ENCODE results near the gene RAB6A. TPM values are rescaled to one million over a fixed set of nuclear protein-coding genes. Genes with fewer than 3 reads are reported as not detected.

RAB6A gene
- total and polyA plus RNA-seq, 2 donors (not counting 3 experiments of a cell fraction or from before 2014, with no cell fraction given), result 45.0 to 130 TPM

DNA sequence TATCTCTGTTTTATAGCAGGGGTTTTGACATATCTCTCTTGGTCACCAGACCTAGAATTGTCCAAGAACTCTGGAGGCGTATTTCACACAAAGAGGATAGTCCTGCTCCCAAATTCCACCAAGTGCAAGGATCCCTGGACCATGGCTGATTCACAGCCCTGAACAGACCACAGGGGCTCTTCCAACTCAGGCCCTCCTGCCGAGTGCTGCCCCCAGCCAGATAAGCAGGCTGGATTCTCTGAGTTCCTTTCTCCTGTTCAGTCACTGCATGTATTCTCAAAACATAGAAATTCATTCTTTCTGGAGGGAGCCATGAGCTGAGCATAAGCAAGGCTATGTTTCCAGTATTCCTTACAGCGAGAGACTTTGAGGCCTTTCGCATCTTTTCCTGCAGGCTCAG lies 127.9 kb downstream of the RAB6A start:
- TF ChIP-seq, protein P1, sequence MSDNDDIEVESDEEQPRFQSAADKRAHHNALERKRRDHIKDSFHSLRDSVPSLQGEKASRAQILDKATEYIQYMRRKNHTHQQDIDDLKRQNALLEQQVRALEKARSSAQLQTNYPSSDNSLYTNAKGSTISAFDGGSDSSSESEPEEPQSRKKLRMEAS (IDR thresholded peaks at IDR 0.05; ENCODE audit: insufficient read depth, insufficient read length), result no peak
- TF ChIP-seq, protein P2, sequence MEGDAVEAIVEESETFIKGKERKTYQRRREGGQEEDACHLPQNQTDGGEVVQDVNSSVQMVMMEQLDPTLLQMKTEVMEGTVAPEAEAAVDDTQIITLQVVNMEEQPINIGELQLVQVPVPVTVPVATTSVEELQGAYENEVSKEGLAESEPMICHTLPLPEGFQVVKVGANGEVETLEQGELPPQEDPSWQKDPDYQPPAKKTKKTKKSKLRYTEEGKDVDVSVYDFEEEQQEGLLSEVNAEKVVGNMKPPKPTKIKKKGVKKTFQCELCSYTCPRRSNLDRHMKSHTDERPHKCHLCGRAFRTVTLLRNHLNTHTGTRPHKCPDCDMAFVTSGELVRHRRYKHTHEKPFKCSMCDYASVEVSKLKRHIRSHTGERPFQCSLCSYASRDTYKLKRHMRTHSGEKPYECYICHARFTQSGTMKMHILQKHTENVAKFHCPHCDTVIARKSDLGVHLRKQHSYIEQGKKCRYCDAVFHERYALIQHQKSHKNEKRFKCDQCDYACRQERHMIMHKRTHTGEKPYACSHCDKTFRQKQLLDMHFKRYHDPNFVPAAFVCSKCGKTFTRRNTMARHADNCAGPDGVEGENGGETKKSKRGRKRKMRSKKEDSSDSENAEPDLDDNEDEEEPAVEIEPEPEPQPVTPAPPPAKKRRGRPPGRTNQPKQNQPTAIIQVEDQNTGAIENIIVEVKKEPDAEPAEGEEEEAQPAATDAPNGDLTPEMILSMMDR (IDR thresholded peaks at IDR 0.05; ENCODE audit: extremely low read depth in 1 of 2, insufficient read depth in 1 of 2, low read depth in 1 of 2, low read length in 2 of 2), result no peak
- no peak for TF ChIP-seq POLR2AphosphoS5 (IDR thresholded peaks at IDR 0.05; ENCODE audit: insufficient read depth, low read depth, low read length)
- TF ChIP-seq FOS (IDR thresholded peaks at IDR 0.05; ENCODE audit: borderline replicate concordance, insufficient read depth, low read length), result no peak
- no peak for TF ChIP-seq EZH2 (IDR thresholded peaks at IDR 0.05; ENCODE audit: borderline replicate concordance, low read depth, low read length, severe bottlenecking)
- no peak for TF ChIP-seq GATA2 (IDR thresholded peaks at IDR 0.05; ENCODE audit: insufficient read depth, insufficient read length, low read depth, low read length)
- TF ChIP-seq POLR2A (IDR thresholded peaks at IDR 0.05; ENCODE audit: low read depth, low read length), result no peak
- no peak for TF ChIP-seq JUN (IDR thresholded peaks at IDR 0.05; ENCODE audit: borderline replicate concordance, insufficient read depth, insufficient read length, low read depth)
- DNase-seq (ENCODE audit: low read depth, low spot score) (no peak), FAIRE-seq (no peak)
- dilution Hi-C loops (cut with MboI; ENCODE audit: extremely low pct_ligation_motif_present, low sequenced_read_pairs) (no loop called here), intact Hi-C loops (cut with micrococcal nuclease) (no loop called here)
- Histone ChIP-seq H3K4me3 (replicated peaks in 1 of 3; ENCODE audit: insufficient read depth in 1 of 3, low read depth in 1 of 3, low read length in 3 of 3) (no peak overlapping the region), H3K27me3 (ENCODE audit: control insufficient read depth in 2 of 2, insufficient read depth in 2 of 2, low read length in 2 of 2) (peaks cover 3 to 5% of the 10 kb centered on the region in 2 experiments), H3K4me1 (ENCODE audit: control insufficient read depth, extremely low read depth, insufficient read depth, low read length) (no peaks in the 10 kb centered on the region), H4K20me1 (replicated peaks; ENCODE audit: control insufficient read depth, extremely low read depth, insufficient read depth, low read length) (no peaks in the 10 kb centered on the region), H3K4me2 (ENCODE audit: insufficient read depth, low read length) (no peak overlapping the region), H3K36me3 (ENCODE audit: control insufficient read depth in 2 of 2, extremely low read depth in 1 of 2, insufficient read depth in 2 of 2, low read length in 2 of 2) (no peaks in the 10 kb centered on the region), H2AFZ (ENCODE audit: low read depth, low read length) (no peak overlapping the region), H3K79me2 (ENCODE audit: control insufficient read depth, insufficient read depth, low read length) (no peaks in the 10 kb centered on the region), H3K27ac (ENCODE audit: insufficient read depth, low read depth, low read length) (no peak overlapping the region), H3K9me3 (replicated peaks; ENCODE audit: control insufficient read depth, insufficient read depth, low read length) (no peaks in the 10 kb centered on the region), H3K9me1 (replicated peaks; ENCODE audit: control insufficient read depth, extremely low read depth, insufficient read depth, low read length) (no peaks in the 10 kb centered on the region), H3K9ac (replicated peaks; ENCODE audit: extremely low read depth, insufficient read depth, low read length) (no peak overlapping the region)
- no TSS peak for BruUV-seq (replicated peaks)
- ChIA-PET CTCF (interaction anchor here (0.8 kb wide), 1 partner anchor 16 kb away, joined by 4 read pairs; no protein-coding TSS in a partner anchor), POLR2A (no interaction called here)
